Left ventricle myocardium superior (tissue), 1 donor: Measurements from ENCODE around the gene OPA1. TPM values are rescaled to one million over a fixed set of nuclear protein-coding genes. Genes with fewer than 3 reads are reported as not detected.

Experiments
- ATAC-seq: fragments of 200-7000 bp; cut with Tn5 transposase; one replicate; pipeline ENCODE4 v1.9.1; 2020; ENCODE audit warnings: mild to moderate bottlenecking, moderate library complexity
- DNase-seq: peaks from one replicate; pipeline ENCODE4 v3.0.0-alpha.2; 2020
- intact Hi-C: fragments of 100-400 bp; cut with micrococcal nuclease; formaldehyde crosslinking; loops from one replicate; pipeline ENCODE4 v1.11.0; 2022
- long read RNA-seq: library from polyadenylated mRNA; unstranded; transcript quantifications from one replicate; pipeline ENCODE4 v2.0.0, GENCODE V29; 2021
- total RNA-seq: library from RNA; stranded (reverse); fragmentation: NEBNext Ultra II Directional; extraction: Animal tissue kit (Norgen Biotek cat#: 25700); gene quantifications from one replicate; pipeline ENCODE4 v1.2.1, GENCODE V29; 2021
- donor health status: DM: no; HTN: yes; CAD: no; lungs with severe emphysema.

Gene OPA1
- total RNA-seq = 131 TPM
- long read RNA-seq, full-length matches to known transcripts = 108 of 132 reads
- long read RNA-seq, partial matches to known transcripts = 14 of 132 reads
- long read RNA-seq, other reads (novel, unspliced or antisense) = 10 of 132 reads

GRCh38 chr3:193592841-193593667 is at the start of gene OPA1:
TSS of gene OPA1 (plus strand) at chr3:193593208. CDS start at chr3:193593378, 170 bp downstream.
- intact Hi-C loops = no loop called here
- ATAC-seq = peak; percentile 97
- peak; percentile 98 for DNase-seq

- no peak for ATAC-seq
- intact Hi-C loops = no loop called here
- DNase-seq = no peak
Observed at GRCh38 chr3:193544289-193544688, 48.7 kb upstream of the OPA1 start.

GRCh38 chr3:193545304-193545703 is 47.7 kb upstream of the OPA1 start:
- DNase-seq (no peak), ATAC-seq (no peak)
- intact Hi-C loops = no loop called here

- ATAC-seq (no peak), DNase-seq (no peak)
- intact Hi-C loops = no loop called here
Observed at GRCh38 chr3:193546129-193546528, 46.9 kb upstream of the OPA1 start.

GRCh38 chr3:193548406-193548805 is 44.6 kb upstream of the OPA1 start:
- DNase-seq = no peak
- intact Hi-C loops = no loop called here
- ATAC-seq = no peak

GRCh38 chr3:193552923-193553322 is 40.1 kb upstream of the OPA1 start:
- no peak for DNase-seq
- ATAC-seq = peak; percentile 79
- intact Hi-C loops = no loop called here

GRCh38 chr3:193553586-193553985 is 39.4 kb upstream of the OPA1 start:
- no peak for DNase-seq
- intact Hi-C loops = no loop called here
- no peak for ATAC-seq

- no peak for ATAC-seq
- intact Hi-C loops = no loop called here
- no peak for DNase-seq
Observed at GRCh38 chr3:193554811-193555210, 38.2 kb upstream of the OPA1 start, which contains the start of gene ATP13A4. TSS of gene ATP13A4 (minus strand) at chr3:193554895. CDS start at chr3:193554799, 96 bp downstream.

GRCh38 chr3:193556841-193557240 is 36.2 kb upstream of the OPA1 start:
- intact Hi-C loops = no loop called here
- DNase-seq (no peak), ATAC-seq (no peak)

- ATAC-seq (no peak), DNase-seq (no peak)
- intact Hi-C loops = no loop called here
Observed at GRCh38 chr3:193559100-193559499, 33.9 kb upstream of the OPA1 start.

GRCh38 chr3:193560091-193560490 is 32.9 kb upstream of the OPA1 start:
- intact Hi-C loops = no loop called here
- ATAC-seq (no peak), DNase-seq (no peak)

- ATAC-seq = peak; percentile 84
- DNase-seq = peak; percentile 48
- intact Hi-C loops = no loop called here
Observed at GRCh38 chr3:193560870-193561269, 32.1 kb upstream of the OPA1 start.

GRCh38 chr3:193563426-193563825 is 29.6 kb upstream of the OPA1 start:
- intact Hi-C loops = no loop called here
- DNase-seq (no peak), ATAC-seq (no peak)

- ATAC-seq (peak; percentile 54), DNase-seq (no peak)
- intact Hi-C loops = no loop called here
Observed at GRCh38 chr3:193564012-193564411, 29.0 kb upstream of the OPA1 start.

- intact Hi-C loops = no loop called here
- DNase-seq (no peak), ATAC-seq (no peak)
Observed at GRCh38 chr3:193569119-193569518, 23.9 kb upstream of the OPA1 start.

GRCh38 chr3:193572426-193572908 is 20.5 kb upstream of the OPA1 start:
- ATAC-seq (peak; percentile 73), DNase-seq (peak; percentile 40)
- intact Hi-C loops = loop anchor here (2.0 to 10.0 kb wide), 2 partner anchors 108 to 760 kb away; no protein-coding TSS in a partner anchor

- DNase-seq = no peak
Observed at GRCh38 chr3:193573403-193574191, 19.4 kb upstream of the OPA1 start.

GRCh38 chr3:193574488-193575070 is 18.4 kb upstream of the OPA1 start:
- ATAC-seq (no peak), DNase-seq (no peak)
- intact Hi-C loops = loop anchor here (10.0 kb wide), 1 partner anchor 110 kb away; no protein-coding TSS in a partner anchor

More at GRCh38 chr3:193573403-193574191, 19.4 kb upstream of the OPA1 start:
- intact Hi-C loops = loop anchor here (2.0 to 10.0 kb wide), 2 partner anchors 109 to 761 kb away; no protein-coding TSS in a partner anchor
- ATAC-seq = no peak

- intact Hi-C loops = no loop called here
- ATAC-seq (no peak), DNase-seq (no peak)
Observed at GRCh38 chr3:193585530-193585929, 7.5 kb upstream of the OPA1 start.
